Upper lobe of left lung (tissue), 6 donors: ENCODE results near the gene KAT6B. TPM values are rescaled to one million over a fixed set of nuclear protein-coding genes. Genes with fewer than 3 reads are reported as not detected.

Experiments used
- ATAC-seq, 2 donors: fragments of 200-7000 bp; cut with Tn5 transposase; one replicate each; pipeline ENCODE4 v1.9.1; 2022; ENCODE audit warnings: mild to moderate bottlenecking in 2 of 2, moderate library complexity in 2 of 2; ENCODE audit not compliant: low FRiP score in 2 of 2
- DNase-seq, 2 donors: peaks; one replicate each; pipeline ENCODE4 v3.0.0-alpha.2; 2019 to 2020
- H3K27ac ChIP-seq, 4 donors: fragments of 200-600 bp; sonication (generic); one replicate each; pipeline ENCODE4 v1.5.1; 2016 to 2019
- H3K27me3 ChIP-seq, 4 donors: fragments of 200-600 bp; sonication (generic); one replicate each; pipeline ENCODE4 v1.5.1; 2017 to 2019
- H3K36me3 ChIP-seq, 4 donors: fragments of 200-600 bp; sonication (generic); one replicate each; pipeline ENCODE4 v1.5.1; 2016 to 2019
- H3K4me1 ChIP-seq, 4 donors: fragments of 200-600 bp; sonication (generic); one replicate each; pipeline ENCODE4 v1.5.1; 2018 to 2019
- H3K4me3 ChIP-seq, 4 donors: fragments of 200-600 bp; sonication (generic); one replicate each; pipeline ENCODE4 v1.5.1; 2017 to 2019; ENCODE audit warnings: mild to moderate bottlenecking in 2 of 4, moderate library complexity in 1 of 4
- H3K9me3 ChIP-seq, 4 donors: fragments of 200-600 bp; sonication (generic); one replicate each; pipeline ENCODE4 v1.5.1; 2018 to 2019
- CTCF ChIP-seq, 6 experiments: fragments of 450-650 bp in 4 of 6; fragments of 200-600 bp in 2 of 6; sonication (generic) in 2 of 6; IDR thresholded peaks; one replicate each; pipeline ENCODE4 v1.5.1; 2016 to 2019; ENCODE audit warnings: antibody characterized with exemption in 6 of 6
- EP300 ChIP-seq, 4 donors: sonication (generic); formaldehyde crosslinking; IDR thresholded peaks; one replicate each; pipeline ENCODE4 v1.5.1; 2017; ENCODE audit warnings: antibody characterized with exemption in 4 of 4, control low read depth in 2 of 4
- POLR2A ChIP-seq, 4 donors: fragments of 450-650 bp; IDR thresholded peaks; one replicate each; pipeline ENCODE4 v1.5.1; 2016 to 2017; ENCODE audit warnings: antibody characterized with exemption in 4 of 4, mild to moderate bottlenecking in 2 of 4
- POLR2AphosphoS5 ChIP-seq, 2 donors: sonication (generic); formaldehyde crosslinking; IDR thresholded peaks; one replicate each; pipeline ENCODE4 v1.5.1; 2017; ENCODE audit warnings: antibody characterized with exemption in 2 of 2
- WGBS, 2 donors: methylation state at CpG; one replicate each; pipeline ENCODE4 v1.1.5; 2017 to 2018; 5-methylcytosine and 5-hydroxymethylcytosine counted together
- total RNA-seq, 6 donors: library from RNA; depleted of rRNA in 4 of 6; stranded (reverse); fragments of >200 nt in 4 of 6; gene quantifications; one replicate each; pipeline versions ENCODE4 v1.1.0 to v1.2.1, GENCODE V29; 2016 to 2021
- donor health status: DM: no; HTN: no; CAD: no; lungs with moderate emphysema.
- donor health status: DM: no; HTN: yes; CAD: no; lungs with severe emphysema.

The KAT6B gene
- total RNA-seq, 6 donors from 2014 or later = 35.2 to 78.4 (median 38.0) TPM

DNA sequence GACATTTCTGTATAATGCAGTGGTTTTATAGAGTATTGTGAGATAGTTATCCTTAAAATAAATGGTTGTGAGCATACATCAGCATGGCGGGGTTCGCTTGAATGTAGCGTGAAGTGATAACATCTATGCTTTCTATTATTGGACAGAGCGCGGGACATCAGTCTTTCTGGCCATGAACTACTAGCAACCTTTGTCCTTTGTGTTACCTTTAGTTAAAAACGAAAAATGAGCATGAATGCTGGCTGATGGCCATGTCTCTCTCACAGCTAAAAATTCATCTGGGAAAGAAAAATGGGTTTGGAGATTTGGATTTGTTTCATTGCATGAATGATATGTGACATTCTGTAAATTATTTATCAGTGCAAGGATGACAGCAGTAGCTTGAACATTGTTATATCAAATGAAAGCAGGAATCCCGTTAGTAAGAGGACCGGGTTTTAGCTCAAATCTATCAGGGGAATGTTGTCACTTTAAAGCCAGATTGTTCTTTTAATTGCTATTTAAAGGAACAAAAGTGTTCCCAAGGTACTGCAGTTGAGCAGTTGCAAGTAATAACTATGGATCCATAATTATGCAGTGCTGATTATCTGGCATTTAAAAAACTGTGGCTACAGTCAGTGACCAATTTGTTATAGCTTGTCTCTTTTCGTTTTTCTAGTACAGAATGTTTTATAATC lies 131.0 kb downstream of the KAT6B start:
- TF ChIP-seq CTCF (IDR thresholded peaks at IDR 0.05) (no peak), POLR2A (IDR thresholded peaks at IDR 0.05) (no peak), POLR2AphosphoS5 (IDR thresholded peaks at IDR 0.05) (no peak), EP300 (IDR thresholded peaks at IDR 0.05) (no peak)

GRCh38 chr10:74958316-74958715 lies 131.9 kb downstream of the KAT6B start:
- Histone ChIP-seq H3K9me3 (no peaks in the 10 kb centered on the region), H3K4me3 (no peak overlapping the region), H3K27me3 (no peaks in the 10 kb centered on the region), H3K4me1 (no peaks in the 10 kb centered on the region), H3K27ac (no peak overlapping the region), H3K36me3 (no peaks in the 10 kb centered on the region)
- DNase-seq = no peak
- no peak for ATAC-seq
- whole genome bisulfite sequencing, 2 donors = 95 to 98% methylated on average over 3 of the region's 3 CpGs
- TF ChIP-seq POLR2A (IDR thresholded peaks at IDR 0.05) (no peak), EP300 (IDR thresholded peaks at IDR 0.05) (no peak), POLR2AphosphoS5 (IDR thresholded peaks at IDR 0.05) (no peak), CTCF (IDR thresholded peaks at IDR 0.05) (no peak)

More for the DNA sequence above, 131.0 kb downstream of the KAT6B start:
- no peaks in the 10 kb centered on the region for H3K9me3 ChIP-seq
- DNase-seq (no peak), ATAC-seq (no peak)
- no peak overlapping the region for H3K4me3 ChIP-seq
- H3K27me3 ChIP-seq = no peaks in the 10 kb centered on the region
- 56 to 71% methylated on average over 9 of the region's 9 CpGs for WGBS, 2 donors
- H3K4me1 ChIP-seq = no peaks in the 10 kb centered on the region
- H3K36me3 ChIP-seq = no peaks in the 10 kb centered on the region
- no peak overlapping the region for H3K27ac ChIP-seq

GRCh38 chr10:74960670-74961069 lies 134.3 kb downstream of the KAT6B start:
- DNase-seq = no peak
- Histone ChIP-seq H3K9me3 (no peaks in the 10 kb centered on the region), H3K27ac (no peak overlapping the region), H3K36me3 (no peaks in the 10 kb centered on the region), H3K27me3 (no peaks in the 10 kb centered on the region), H3K4me3 (no peak overlapping the region), H3K4me1 (no peaks in the 10 kb centered on the region)
- ATAC-seq = no peak
- no peak for TF ChIP-seq EP300 (IDR thresholded peaks at IDR 0.05)
- no peak for TF ChIP-seq CTCF (IDR thresholded peaks at IDR 0.05)
- TF ChIP-seq POLR2A (IDR thresholded peaks at IDR 0.05) = no peak
- no peak for TF ChIP-seq POLR2AphosphoS5 (IDR thresholded peaks at IDR 0.05)
- WGBS, 2 donors = 88 to 93% methylated on average over 2 of the region's 2 CpGs

GRCh38 chr10:74962517-74962916 lies 136.1 kb downstream of the KAT6B start:
- no peaks in the 10 kb centered on the region for H3K36me3 ChIP-seq
- 87 to 93% methylated on average over 4 of the region's 4 CpGs for WGBS, 2 donors

More at GRCh38 chr10:74962517-74962916, 136.1 kb downstream of the KAT6B start:
- TF ChIP-seq EP300 (IDR thresholded peaks at IDR 0.05) (no peak), POLR2A (IDR thresholded peaks at IDR 0.05) (no peak), POLR2AphosphoS5 (IDR thresholded peaks at IDR 0.05) (no peak), CTCF (IDR thresholded peaks at IDR 0.05) (no peak)
- ATAC-seq (no peak), DNase-seq (no peak)
- no peaks in the 10 kb centered on the region for H3K9me3 ChIP-seq
- no peak overlapping the region for H3K4me3 ChIP-seq
- H3K27ac ChIP-seq = no peak overlapping the region
- H3K27me3 ChIP-seq = no peaks in the 10 kb centered on the region
- H3K4me1 ChIP-seq = no peaks in the 10 kb centered on the region
